ENCODE results near the gene COL23A1.
"Not testable (repeated sequence)": the region's sequence is repeated elsewhere in the genome, so short reads cannot be mapped to it uniquely, and the experiment has no call there.

COL23A1 gene

GRCh38 chr5:178325679-178326373 lies 264.4 kb downstream of the COL23A1 start:
- no peak for DNase-seq (ENCODE audit: low read depth, low spot score)

- no peak for DNase-seq (ENCODE audit: low read depth, low spot score)
Observed at GRCh38 chr5:178325311-178325678, 264.9 kb downstream of the COL23A1 start.

GRCh38 chr5:178324481-178325310 lies 265.5 kb downstream of the COL23A1 start:
- no peak for DNase-seq (ENCODE audit: low read depth, low spot score)

GRCh38 chr5:178323961-178324360 lies 266.2 kb downstream of the COL23A1 start:
- no peak for DNase-seq (ENCODE audit: low read depth, low spot score)

- DNase-seq (ENCODE audit: low read depth, low spot score): no peak
Observed at GRCh38 chr5:178323541-178323865, 266.7 kb downstream of the COL23A1 start.

DNA sequence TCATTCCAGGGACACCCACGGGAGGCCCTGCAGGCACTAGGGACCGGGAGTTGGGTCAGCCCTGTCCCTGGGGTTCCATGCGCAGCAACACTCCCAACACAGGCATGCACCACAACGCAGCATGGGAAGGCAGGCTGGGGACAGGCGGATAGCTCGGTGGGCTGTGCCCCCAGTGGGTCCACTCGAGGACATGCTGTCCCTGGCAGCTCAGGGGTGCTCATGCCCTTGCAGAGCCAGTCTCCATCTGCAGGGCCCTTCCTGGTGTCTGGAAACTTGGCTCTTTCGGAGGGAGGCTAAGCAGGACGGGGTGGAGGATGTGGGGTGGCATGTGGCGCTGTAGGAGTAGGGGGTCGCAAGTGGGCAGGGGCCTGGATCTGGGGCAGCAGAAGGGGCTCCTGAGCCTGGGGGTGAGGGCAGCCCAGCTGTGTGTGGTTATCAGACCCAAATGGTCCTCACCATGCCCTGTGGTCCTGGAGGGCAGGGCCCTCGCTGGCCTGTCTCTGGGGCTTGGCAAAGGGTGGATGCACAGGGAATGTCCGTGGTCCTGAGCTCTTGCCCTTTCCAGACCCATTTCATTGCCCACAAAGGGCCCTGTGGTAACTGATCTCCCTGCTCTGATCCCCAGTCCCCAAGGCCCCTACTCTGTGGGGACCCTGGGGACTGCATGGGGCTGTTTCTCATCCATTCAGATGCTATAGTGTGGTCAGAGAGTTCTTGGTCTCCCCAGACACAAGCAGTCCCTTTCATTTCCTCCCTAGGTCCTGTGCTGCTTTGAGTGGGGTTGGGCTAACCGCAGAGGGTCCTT lies 267.3 kb downstream of the COL23A1 start:
- no peak for DNase-seq (ENCODE audit: low read depth, low spot score)

GRCh38 chr5:178320281-178320855 lies 269.8 kb downstream of the COL23A1 start:
- no peak for DNase-seq (ENCODE audit: low read depth, low spot score)

- no peak for DNase-seq (ENCODE audit: low read depth, low spot score)
Observed at GRCh38 chr5:178319541-178320041, 270.6 kb downstream of the COL23A1 start.

DNA sequence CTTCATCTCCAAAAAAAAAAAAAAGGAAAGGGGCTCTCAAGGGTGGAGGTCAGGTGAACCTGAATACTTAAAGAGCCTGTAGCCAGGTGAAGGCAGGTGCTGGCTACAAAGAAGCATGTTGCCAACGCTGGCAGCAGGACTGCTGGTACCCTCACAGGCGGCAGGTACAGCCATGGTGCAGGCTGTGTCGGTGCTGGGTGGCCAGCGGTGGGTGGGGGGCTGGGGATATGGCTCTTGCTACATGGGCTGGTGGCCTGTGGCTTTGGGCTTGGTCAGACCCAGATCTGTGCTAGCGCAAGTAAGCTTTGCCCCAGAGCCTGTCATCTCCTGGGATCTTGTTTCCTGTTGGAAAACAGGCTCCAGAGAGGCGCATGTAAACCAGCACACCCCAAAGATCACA lies 271.3 kb downstream of the COL23A1 start:
- no peak for DNase-seq (ENCODE audit: low read depth, low spot score)

DNA sequence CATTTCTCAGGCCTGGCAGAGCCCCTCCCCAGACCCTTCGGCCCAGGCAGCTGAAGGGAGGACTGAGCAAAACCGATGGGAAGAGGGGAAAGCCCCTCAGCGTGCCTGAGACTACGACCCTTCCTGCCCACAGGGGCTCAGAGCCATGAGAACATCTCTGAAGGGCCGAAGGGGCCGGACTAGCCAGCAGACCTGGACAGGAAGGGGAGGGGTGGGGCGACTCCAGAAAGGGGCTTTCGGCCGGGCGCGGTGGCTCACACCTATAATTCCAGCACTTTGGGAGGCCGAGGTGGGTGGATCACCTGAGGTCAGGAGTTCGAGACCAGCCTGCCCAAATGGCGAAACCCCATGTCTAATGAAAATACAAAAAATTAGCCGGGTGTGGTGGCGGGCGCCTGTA lies 271.8 kb downstream of the COL23A1 start:
- DNase-seq (ENCODE audit: low read depth, low spot score): no peak

- DNase-seq (ENCODE audit: low read depth, low spot score): not testable (repeated sequence)
Observed at GRCh38 chr5:178317727-178318126, 272.5 kb downstream of the COL23A1 start.

DNA sequence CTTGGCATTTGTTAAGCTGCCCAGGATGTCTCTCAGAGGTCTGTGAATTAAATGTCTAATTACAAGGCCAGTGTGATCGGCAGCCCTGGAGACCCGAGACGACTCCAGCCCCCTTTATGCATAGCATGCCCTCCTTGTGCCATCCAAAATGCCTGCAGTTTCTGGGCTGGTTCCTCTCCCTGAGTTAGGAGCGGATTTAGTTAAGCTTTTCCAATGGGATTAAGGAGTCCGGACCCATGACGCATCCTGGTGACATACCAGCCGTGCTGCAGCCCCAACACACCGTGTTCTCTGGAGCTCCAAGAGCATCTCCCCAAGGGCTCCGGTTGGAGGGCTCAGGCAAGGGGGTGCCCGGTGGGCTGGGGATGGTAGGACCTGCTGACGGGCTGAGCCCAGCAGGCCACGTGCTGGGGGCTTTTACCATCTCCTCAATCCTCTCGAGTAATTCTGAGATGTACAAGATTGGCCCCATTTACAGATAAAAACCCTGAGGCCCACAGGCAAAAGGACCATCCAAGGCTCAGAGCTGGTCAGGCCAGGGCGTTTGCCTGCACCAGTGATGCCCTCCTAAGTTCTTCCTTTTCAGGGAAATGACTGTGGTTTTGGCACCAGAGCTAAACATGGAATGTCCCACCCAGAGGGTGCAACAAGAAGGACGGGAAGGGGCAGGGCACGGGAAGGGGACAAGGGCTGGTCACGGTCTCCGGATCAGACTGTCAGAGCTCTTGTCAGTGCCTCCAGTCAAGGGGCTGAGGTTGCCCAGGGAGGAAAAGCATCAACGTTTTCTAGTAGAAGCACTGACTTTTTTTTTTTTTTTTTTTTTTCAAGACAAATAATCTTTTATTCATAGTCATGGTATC lies 275.0 kb downstream of the COL23A1 start:
- DNase-seq (ENCODE audit: low read depth, low spot score): no peak

DNA sequence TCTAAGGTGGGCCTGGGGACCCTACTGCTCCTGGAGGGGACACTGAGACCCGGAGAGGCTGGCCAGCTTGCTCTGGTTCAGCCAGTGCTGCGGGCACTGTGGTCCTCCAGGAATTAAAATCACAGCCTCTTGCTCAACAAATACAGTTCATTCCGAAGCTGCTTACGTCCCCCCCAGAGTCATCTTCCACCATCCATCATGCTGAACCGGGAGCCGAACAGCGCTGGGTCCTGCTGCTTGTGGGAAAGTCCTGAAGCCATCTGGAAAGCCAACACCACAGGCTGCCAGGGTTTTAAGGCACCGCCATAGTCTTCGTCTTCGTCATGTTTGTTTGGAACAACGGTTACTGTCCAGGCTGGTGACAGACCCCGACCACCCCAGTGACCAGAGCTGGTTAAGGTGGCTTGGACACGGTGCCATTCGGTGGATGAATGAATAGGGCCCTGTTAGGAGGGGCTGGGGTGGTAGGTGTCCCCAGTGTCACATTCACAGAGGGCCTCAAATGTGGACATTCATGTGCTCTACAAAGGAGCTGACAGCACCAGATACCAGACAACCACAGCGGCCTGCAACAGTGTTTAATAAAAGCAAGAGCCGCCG lies 276.0 kb downstream of the COL23A1 start:
- no peak for DNase-seq (ENCODE audit: low read depth, low spot score)

GRCh38 chr5:178313316-178313715 lies 276.9 kb downstream of the COL23A1 start:
- no peak for DNase-seq (ENCODE audit: low read depth, low spot score)

DNA sequence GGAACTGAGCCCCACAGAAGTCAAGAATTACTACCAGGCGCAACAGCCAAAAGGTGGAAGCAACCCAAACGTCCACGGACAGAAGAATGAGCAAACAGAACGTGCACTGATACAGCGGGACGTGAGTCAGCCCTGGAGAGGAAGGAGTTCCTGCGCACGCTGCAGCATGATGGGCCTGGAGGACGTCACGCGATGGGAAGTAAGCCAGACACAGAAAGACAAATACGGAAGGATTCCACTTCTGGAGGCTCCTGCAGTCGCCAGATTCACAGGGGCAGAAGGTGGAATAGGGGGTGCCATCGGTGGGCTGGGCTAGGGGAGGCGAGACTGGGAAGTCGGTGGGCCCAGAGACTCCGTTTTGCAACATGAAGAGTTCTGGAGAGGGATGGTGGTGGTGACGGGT lies 277.3 kb downstream of the COL23A1 start:
- DNase-seq (ENCODE audit: low read depth, low spot score): no peak

DNA sequence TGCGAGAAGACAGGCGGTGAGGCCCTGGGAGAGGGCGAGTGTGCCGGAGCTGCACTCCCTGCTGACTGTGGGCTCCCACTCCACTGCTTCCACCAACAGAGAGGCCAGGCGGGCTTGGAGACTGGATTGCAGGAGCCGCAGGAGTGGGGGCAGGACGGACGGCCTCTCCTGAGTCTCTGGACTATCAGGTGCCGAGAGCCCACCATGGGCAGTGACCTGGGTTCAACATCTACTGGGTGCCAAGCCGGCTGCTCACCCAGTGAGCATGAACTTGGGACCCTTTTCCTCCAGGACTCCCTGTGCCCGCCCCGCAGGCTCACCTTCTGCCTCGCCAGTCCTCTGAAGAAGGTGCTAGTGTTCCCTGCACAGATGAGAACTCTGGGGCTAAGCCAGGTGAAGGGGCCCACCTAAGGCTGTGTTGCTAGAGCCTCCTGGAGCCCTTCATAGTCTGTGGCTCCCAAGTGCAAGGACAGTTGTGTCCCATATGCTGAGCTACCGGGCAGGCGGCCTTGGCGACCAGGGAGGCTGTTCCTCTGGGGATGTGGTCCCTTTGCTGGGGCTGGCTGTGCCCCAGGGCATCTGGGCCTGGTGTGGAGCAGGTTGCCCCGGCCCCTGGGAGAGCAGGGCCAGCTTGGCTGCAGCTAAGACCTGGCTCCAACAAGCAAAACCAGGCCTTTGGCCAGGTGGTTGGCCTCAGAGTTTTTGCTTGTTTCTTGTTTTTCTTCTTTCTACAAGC lies 279.9 kb downstream of the COL23A1 start:
- no peak for DNase-seq (ENCODE audit: low read depth, low spot score)

GRCh38 chr5:178309271-178310013 lies 280.8 kb downstream of the COL23A1 start:
- no peak for DNase-seq (ENCODE audit: low read depth, low spot score)

DNA sequence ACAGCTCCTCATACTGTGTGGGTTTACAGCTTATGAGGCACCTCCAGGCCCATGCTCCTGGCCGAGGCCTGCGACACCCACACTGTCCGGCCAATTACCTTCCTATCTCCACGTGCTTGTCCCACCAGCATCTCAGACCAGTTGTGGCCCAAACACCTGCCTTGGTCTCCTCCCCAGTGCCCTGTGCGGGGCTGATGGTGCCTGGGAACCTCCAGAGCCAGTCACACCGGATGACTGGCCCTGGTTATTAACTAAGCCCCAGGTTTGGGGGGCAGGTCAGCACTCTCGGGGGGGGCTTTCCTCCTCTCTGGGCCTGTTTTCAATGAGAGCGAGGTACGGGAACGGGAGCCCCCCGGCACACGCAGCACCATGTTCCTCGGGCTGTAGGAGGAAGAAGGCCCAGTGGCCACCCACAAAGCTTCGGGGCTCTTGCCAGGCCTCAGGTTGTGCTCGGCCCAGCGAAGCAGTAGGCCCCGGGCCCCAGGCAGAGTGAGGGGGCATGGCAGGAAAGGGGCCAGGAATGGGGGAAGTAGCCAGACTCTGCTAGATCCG lies 281.6 kb downstream of the COL23A1 start:
- DNase-seq (ENCODE audit: low read depth, low spot score): no peak

All from smooth muscle cell of the brain vasculature (primary cell).